ENCODE measurements around the gene SH3BGRL2.

GRCh38 chr6:79647741-79648140 lies 16.6 kb downstream of the SH3BGRL2 start:
- TF ChIP-seq EP300 (IDR thresholded peaks at IDR 0.05) = no peak
- no peak for TF ChIP-seq POLR2A (IDR thresholded peaks at IDR 0.05)

All from sigmoid colon (tissue), 4 donors.